Thymus (tissue), 11 donors: ENCODE results near the gene ERGIC1. TPM values are rescaled to one million over a fixed set of nuclear protein-coding genes. Genes with fewer than 3 reads are reported as not detected.

Experiments used
- DNase-seq, 9 donors: peaks; one replicate each; pipeline ENCODE4 v3.0.0-alpha.2; 2013; ENCODE audit warnings: low spot score in 9 of 9, low read depth in 6 of 9, missing footprints in 1 of 9
- H3K27ac ChIP-seq, 2 donors: one replicate each; pipeline ENCODE4 v1.5.1; 2013; ENCODE audit warnings: control low read depth in 1 of 2, low read depth in 1 of 2, low read length in 1 of 2, mild to moderate bottlenecking in 1 of 2, moderate library complexity in 1 of 2
- H3K27me3 ChIP-seq, 2 donors: one replicate each; pipeline ENCODE4 v1.5.1; 2013; ENCODE audit warnings: low read length in 1 of 2; ENCODE audit not compliant: control insufficient read depth in 2 of 2, insufficient read depth in 1 of 2
- H3K36me3 ChIP-seq, 2 donors: one replicate each; pipeline ENCODE4 v1.5.1; 2013; ENCODE audit warnings: low read length in 1 of 2, mild to moderate bottlenecking in 1 of 2, moderate library complexity in 1 of 2; ENCODE audit not compliant: control insufficient read depth in 2 of 2, insufficient read depth in 2 of 2
- H3K4me1 ChIP-seq, 2 donors: one replicate each; pipeline ENCODE4 v1.5.1; 2013; ENCODE audit warnings: low read length in 2 of 2; ENCODE audit not compliant: control insufficient read depth in 2 of 2, insufficient read depth in 2 of 2
- H3K4me3 ChIP-seq, 2 donors: one replicate each; pipeline ENCODE4 v1.5.1; 2013; ENCODE audit warnings: low read length in 2 of 2, control low read depth in 1 of 2, mild to moderate bottlenecking in 1 of 2
- H3K9me3 ChIP-seq, 2 donors: one replicate each; pipeline ENCODE4 v1.5.1; 2013; ENCODE audit warnings: low read length in 1 of 2, mild to moderate bottlenecking in 1 of 2; ENCODE audit not compliant: control insufficient read depth in 2 of 2, insufficient read depth in 1 of 2
- WGBS: extraction: QIAGEN DNeasy Blood & Tissue Kit; methylation state at CpG from one replicate; pipeline ENCODE4 v1.1.7; 2013; 5-methylcytosine and 5-hydroxymethylcytosine counted together
- polyA plus RNA-seq: library from polyadenylated mRNA; stranded (reverse); fragments of 200-250 nt; gene quantifications from one replicate; pipeline ENCODE4 v1.2.3, GENCODE V29; 2013
- total RNA-seq: library from RNA; stranded (reverse); fragments of 120-200 nt; gene quantifications from one replicate; pipeline ENCODE4 v1.2.4, GENCODE V29; 2013
- donor health status: healthy.

ERGIC1 gene
- total and polyA plus RNA-seq, 2 donors, result 57.2 to 69.2 TPM

GRCh38 chr5:172941067-172941516 is 107.0 kb downstream of the ERGIC1 start:
- no peak overlapping the region for H3K27ac ChIP-seq
- no peaks in the 10 kb centered on the region for H3K9me3 ChIP-seq
- no peaks in the 10 kb centered on the region for H3K27me3 ChIP-seq
- DNase-seq, result no peak
- H3K4me1 ChIP-seq, result no peaks in the 10 kb centered on the region
- WGBS, result 78% methylated on average over 4 of the region's 4 CpGs
- H3K4me3 ChIP-seq, result no peak overlapping the region
- H3K36me3 ChIP-seq, result peaks cover 61 to 89% of the 10 kb centered on the region in 2 donors

GRCh38 chr5:172942556-172942955 is 108.5 kb downstream of the ERGIC1 start:
- Histone ChIP-seq H3K4me1 (no peaks in the 10 kb centered on the region), H3K9me3 (no peaks in the 10 kb centered on the region), H3K27me3 (no peaks in the 10 kb centered on the region), H3K4me3 (no peak overlapping the region), H3K27ac (no peak overlapping the region), H3K36me3 (peaks cover 54 to 89% of the 10 kb centered on the region in 2 donors)
- 98% methylated on average over 11 of the region's 11 CpGs for WGBS
- DNase-seq, result no peak

- H3K36me3 ChIP-seq, result peaks cover 51 to 82% of the 10 kb centered on the region in 2 donors
- no peak overlapping the region for H3K4me3 ChIP-seq
- no peak overlapping the region for H3K27ac ChIP-seq
- DNase-seq, result no peak
- no peaks in the 10 kb centered on the region for H3K27me3 ChIP-seq
- WGBS, result 90% methylated on average over 18 of the region's 18 CpGs
- H3K4me1 ChIP-seq, result no peaks in the 10 kb centered on the region
- no peaks in the 10 kb centered on the region for H3K9me3 ChIP-seq
Observed at GRCh38 chr5:172943283-172943841, 109.3 kb downstream of the ERGIC1 start.

- Histone ChIP-seq H3K27me3 (no peaks in the 10 kb centered on the region), H3K9me3 (no peaks in the 10 kb centered on the region), H3K27ac (peak overlapping the region in 1 of 2 donors; percentile 11), H3K36me3 (peaks cover 52 to 81% of the 10 kb centered on the region in 2 donors), H3K4me3 (no peak overlapping the region), H3K4me1 (peaks cover 0 to 2% of the 10 kb centered on the region in 2 donors)
- no peak for DNase-seq
- WGBS, result 96% methylated on average over 8 of the region's 8 CpGs
Observed at GRCh38 chr5:172943906-172944305, 109.9 kb downstream of the ERGIC1 start.

- DNase-seq, result no peak
- 96% methylated on average over 6 of the region's 6 CpGs for WGBS
- H3K36me3 ChIP-seq, result peaks cover 47 to 80% of the 10 kb centered on the region in 2 donors
- H3K9me3 ChIP-seq, result no peaks in the 10 kb centered on the region
- no peak overlapping the region for H3K4me3 ChIP-seq
- H3K4me1 ChIP-seq, result peaks cover 3 to 6% of the 10 kb centered on the region in 2 donors
- H3K27ac ChIP-seq, result no peak overlapping the region
- H3K27me3 ChIP-seq, result no peaks in the 10 kb centered on the region
Observed at GRCh38 chr5:172944741-172945140, 110.7 kb downstream of the ERGIC1 start.

GRCh38 chr5:172945151-172945550 is 111.1 kb downstream of the ERGIC1 start:
- DNase-seq, result no peak
- 97% methylated on average over 6 of the region's 6 CpGs for WGBS
- Histone ChIP-seq H3K27me3 (no peaks in the 10 kb centered on the region), H3K4me3 (no peak overlapping the region), H3K27ac (no peak overlapping the region), H3K4me1 (peaks cover 3 to 6% of the 10 kb centered on the region in 2 donors), H3K9me3 (no peaks in the 10 kb centered on the region), H3K36me3 (peaks cover 46 to 78% of the 10 kb centered on the region in 2 donors)

- Histone ChIP-seq H3K4me3 (no peak overlapping the region), H3K9me3 (no peaks in the 10 kb centered on the region), H3K36me3 (peaks cover 48 to 79% of the 10 kb centered on the region in 2 donors), H3K27ac (no peak overlapping the region), H3K27me3 (no peaks in the 10 kb centered on the region), H3K4me1 (peaks cover 3 to 6% of the 10 kb centered on the region in 2 donors)
- 98% methylated on average over 7 of the region's 7 CpGs for WGBS
- DNase-seq, result no peak
Observed at GRCh38 chr5:172946146-172946545, 112.1 kb downstream of the ERGIC1 start.

- Histone ChIP-seq H3K27me3 (no peaks in the 10 kb centered on the region), H3K4me1 (peaks cover 3 to 6% of the 10 kb centered on the region in 2 donors), H3K36me3 (peaks cover 45 to 59% of the 10 kb centered on the region in 2 donors), H3K9me3 (no peaks in the 10 kb centered on the region), H3K4me3 (no peak overlapping the region), H3K27ac (no peak overlapping the region)
- WGBS, result 56% methylated on average over 3 of the region's 3 CpGs
- peak in 2 of 9 donors; percentile 32 to 40 for DNase-seq
Observed at GRCh38 chr5:172949426-172949825, 115.4 kb downstream of the ERGIC1 start.

- DNase-seq, result no peak
- no peaks in the 10 kb centered on the region for H3K9me3 ChIP-seq
- peaks cover 40 to 49% of the 10 kb centered on the region in 2 donors for H3K36me3 ChIP-seq
- WGBS, result 97% methylated on average over 12 of the region's 12 CpGs
- H3K4me1 ChIP-seq, result peaks cover 5 to 6% of the 10 kb centered on the region in 2 donors
- no peak overlapping the region for H3K4me3 ChIP-seq
- no peak overlapping the region for H3K27ac ChIP-seq
- no peaks in the 10 kb centered on the region for H3K27me3 ChIP-seq
Observed at GRCh38 chr5:172950176-172950965, 116.3 kb downstream of the ERGIC1 start.
